Left ventricle myocardium inferior (tissue), 1 donor: Measurements from ENCODE around the gene UBE2B. TPM values are rescaled to one million over a fixed set of nuclear protein-coding genes. Genes with fewer than 3 reads are reported as not detected.
A peak's percentile ranks its signal among the peaks of the same experiment; 100 is the strongest.

Experiments
- DNase-seq: peaks from one replicate; pipeline ENCODE4 v3.0.0-alpha.2; 2020
- H3K27ac ChIP-seq: fragments of 200-600 bp; replicated peaks from 2 replicates; pipeline ENCODE4 v1.8.0; 2021
- H3K27me3 ChIP-seq: fragments of 200-600 bp; 2 replicates; pipeline ENCODE4 v1.8.0; 2021; ENCODE audit warnings: low read depth
- H3K36me3 ChIP-seq: fragments of 200-600 bp; 2 replicates; pipeline ENCODE4 v1.8.0; 2021
- H3K4me1 ChIP-seq: fragments of 200-600 bp; 2 replicates; pipeline ENCODE4 v1.8.0; 2021
- H3K4me3 ChIP-seq: fragments of 200-600 bp; 2 replicates; pipeline ENCODE4 v1.8.0; 2021; ENCODE audit warnings: mild to moderate bottlenecking, moderate library complexity
- H3K9me3 ChIP-seq: fragments of 200-600 bp; replicated peaks from 2 replicates; pipeline ENCODE4 v1.8.0; 2021
- intact Hi-C: fragments of 100-400 bp; cut with micrococcal nuclease; formaldehyde crosslinking; loops from one replicate; pipeline ENCODE4 v1.11.0; 2022
- total RNA-seq: library from RNA; stranded (reverse); fragmentation: NEBNext Ultra II Directional; extraction: Animal tissue kit (Norgen Biotek cat#: 25700); gene quantifications from one replicate; pipeline ENCODE4 v1.2.1, GENCODE V29; 2021
- TF ChIP-seq, protein P1 (sequence below): fragments of 200-600 bp; IDR thresholded peaks from 2 replicates; pipeline ENCODE4 v1.8.0; 2021; ENCODE audit warnings: antibody characterized with exemption, mild to moderate bottlenecking, borderline replicate concordance
- donor health status: DM: no; HTN: yes; CAD: no; lungs with severe emphysema.

The UBE2B gene
- total RNA-seq, 1 donor from 2014 or later: 246 TPM

DNA sequence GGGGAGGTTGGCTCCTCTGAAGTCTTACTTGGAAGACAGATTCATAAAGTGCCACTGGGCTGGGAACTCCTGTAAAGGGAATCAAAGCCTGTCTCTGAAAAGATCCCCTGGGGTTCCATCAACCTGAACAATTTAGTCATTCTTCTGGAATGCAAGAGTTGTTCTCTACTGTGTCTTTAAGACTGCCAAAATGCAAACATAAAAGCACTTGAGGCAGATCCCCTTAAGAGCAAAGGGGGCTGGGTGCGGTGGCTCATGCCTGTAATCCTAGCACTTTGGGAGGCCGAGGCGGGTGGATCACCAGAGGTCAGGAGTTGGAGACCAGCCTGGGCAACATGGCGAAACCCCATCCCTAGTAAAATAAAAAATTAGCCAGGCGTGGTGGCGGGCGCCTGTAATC, 23.6 kb downstream of the UBE2B start:
- Histone ChIP-seq H3K4me3 (no peak overlapping the region), H3K4me1 (peaks cover 8% of the 10 kb centered on the region), H3K27me3 (no peaks in the 10 kb centered on the region), H3K27ac (no peak overlapping the region), H3K36me3 (peaks cover 74% of the 10 kb centered on the region), H3K9me3 (no peaks in the 10 kb centered on the region)
- no peak for DNase-seq
- TF ChIP-seq, protein P1, sequence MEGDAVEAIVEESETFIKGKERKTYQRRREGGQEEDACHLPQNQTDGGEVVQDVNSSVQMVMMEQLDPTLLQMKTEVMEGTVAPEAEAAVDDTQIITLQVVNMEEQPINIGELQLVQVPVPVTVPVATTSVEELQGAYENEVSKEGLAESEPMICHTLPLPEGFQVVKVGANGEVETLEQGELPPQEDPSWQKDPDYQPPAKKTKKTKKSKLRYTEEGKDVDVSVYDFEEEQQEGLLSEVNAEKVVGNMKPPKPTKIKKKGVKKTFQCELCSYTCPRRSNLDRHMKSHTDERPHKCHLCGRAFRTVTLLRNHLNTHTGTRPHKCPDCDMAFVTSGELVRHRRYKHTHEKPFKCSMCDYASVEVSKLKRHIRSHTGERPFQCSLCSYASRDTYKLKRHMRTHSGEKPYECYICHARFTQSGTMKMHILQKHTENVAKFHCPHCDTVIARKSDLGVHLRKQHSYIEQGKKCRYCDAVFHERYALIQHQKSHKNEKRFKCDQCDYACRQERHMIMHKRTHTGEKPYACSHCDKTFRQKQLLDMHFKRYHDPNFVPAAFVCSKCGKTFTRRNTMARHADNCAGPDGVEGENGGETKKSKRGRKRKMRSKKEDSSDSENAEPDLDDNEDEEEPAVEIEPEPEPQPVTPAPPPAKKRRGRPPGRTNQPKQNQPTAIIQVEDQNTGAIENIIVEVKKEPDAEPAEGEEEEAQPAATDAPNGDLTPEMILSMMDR: no peak
- intact Hi-C loops: no loop called here

DNA sequence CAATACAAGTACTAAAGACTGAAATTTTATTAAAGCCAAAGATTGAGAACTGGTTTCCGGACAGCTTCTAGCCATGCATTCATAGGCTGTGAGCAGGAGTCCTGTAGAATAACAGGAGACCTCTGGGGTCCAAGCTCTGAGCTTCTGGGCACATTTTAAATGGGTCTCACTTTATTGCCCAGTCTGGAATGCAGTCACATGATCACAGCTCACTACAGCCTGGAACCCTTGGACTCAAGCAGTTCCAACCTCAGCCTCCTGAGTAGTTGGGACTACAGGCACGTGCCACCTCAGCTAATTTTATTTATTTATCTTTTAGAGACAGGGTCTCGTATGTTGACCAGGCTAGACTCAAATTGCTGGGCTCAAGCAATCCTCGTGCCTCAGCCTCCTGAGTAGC, 24.9 kb downstream of the UBE2B start:
- intact Hi-C loops: no loop called here
- Histone ChIP-seq H3K9me3 (no peaks in the 10 kb centered on the region), H3K27ac (no peak overlapping the region), H3K36me3 (peaks cover 60% of the 10 kb centered on the region), H3K4me3 (no peak overlapping the region), H3K4me1 (peaks cover 8% of the 10 kb centered on the region), H3K27me3 (no peaks in the 10 kb centered on the region)
- no peak for DNase-seq
- TF ChIP-seq, protein P1: no peak

DNA sequence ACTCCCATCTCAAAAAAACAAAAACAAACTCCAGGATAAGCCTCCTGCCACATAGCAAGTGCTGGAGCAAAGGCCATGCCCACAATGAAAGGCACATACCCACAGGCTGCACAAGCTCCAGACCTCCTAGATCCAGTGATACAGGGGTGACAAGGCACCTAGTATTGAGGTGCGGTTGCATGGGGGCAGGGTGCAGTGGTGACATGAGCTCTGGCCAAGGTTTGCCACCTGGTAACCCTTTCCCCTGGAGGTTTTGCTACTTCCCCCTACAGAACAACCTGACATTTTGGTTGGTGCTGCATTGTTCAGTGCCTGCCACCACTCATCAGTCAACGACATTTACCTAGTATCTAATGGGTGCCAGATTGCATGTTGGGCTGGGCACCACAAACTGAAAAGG, 25.8 kb downstream of the UBE2B start:
- H3K4me3 ChIP-seq: no peak overlapping the region
- H3K27ac ChIP-seq: no peak overlapping the region
- H3K36me3 ChIP-seq: peaks cover 58% of the 10 kb centered on the region
- H3K27me3 ChIP-seq: no peaks in the 10 kb centered on the region
- intact Hi-C loops: no loop called here
- no peaks in the 10 kb centered on the region for H3K9me3 ChIP-seq
- peaks cover 8% of the 10 kb centered on the region for H3K4me1 ChIP-seq
- TF ChIP-seq, protein P1: no peak
- DNase-seq: no peak

DNA sequence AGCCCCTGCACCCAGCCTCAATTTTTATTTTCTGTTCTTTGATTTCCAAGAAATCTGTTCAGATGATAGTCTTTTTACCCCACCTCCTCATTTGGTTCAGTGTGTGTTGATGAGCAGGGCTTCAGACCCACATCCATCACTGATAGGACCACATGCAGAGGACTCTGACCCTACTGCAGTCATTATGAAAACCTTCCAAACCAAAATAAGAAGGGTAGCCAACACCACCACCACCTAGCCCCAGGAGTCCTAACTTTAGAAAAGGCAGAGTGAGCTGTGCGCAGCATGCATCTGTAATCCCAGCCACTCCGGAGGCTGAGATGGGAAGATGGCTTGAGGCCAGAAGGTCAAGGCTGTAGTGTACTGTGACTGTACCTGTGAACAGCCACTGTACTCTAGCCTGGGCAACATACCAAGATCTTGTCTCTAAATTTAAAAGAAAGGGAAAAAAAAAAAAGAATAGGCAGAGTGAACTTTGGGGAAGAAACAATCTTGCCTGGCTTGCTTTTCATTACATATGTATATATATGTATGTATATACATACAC, 27.3 kb downstream of the UBE2B start:
- no peak for DNase-seq
- peaks cover 47% of the 10 kb centered on the region for H3K36me3 ChIP-seq
- TF ChIP-seq, protein P1: no peak
- H3K4me3 ChIP-seq: no peak overlapping the region
- no peaks in the 10 kb centered on the region for H3K9me3 ChIP-seq
- intact Hi-C loops: no loop called here
- H3K27me3 ChIP-seq: no peaks in the 10 kb centered on the region
- peaks cover 8% of the 10 kb centered on the region for H3K4me1 ChIP-seq
- peak overlapping the region; percentile 6 for H3K27ac ChIP-seq

DNA sequence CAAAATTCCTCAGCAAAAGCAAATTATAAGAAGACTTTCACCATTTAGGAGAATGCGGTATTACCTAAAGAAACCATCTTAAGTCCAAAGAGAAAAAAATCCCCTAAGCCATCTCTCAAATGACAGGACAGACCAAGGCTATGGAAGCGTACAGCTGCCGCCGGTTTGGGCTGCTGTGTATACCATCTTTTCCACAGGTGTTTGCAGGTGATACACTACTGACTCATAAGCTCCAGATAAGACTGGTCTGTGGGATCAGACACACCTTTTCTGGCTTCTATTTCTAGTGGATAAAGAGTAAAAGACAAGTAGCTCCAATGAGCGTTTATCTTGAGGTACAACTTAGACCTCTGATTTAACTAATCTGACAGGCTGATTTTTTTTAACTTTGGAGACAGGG, 32.6 kb downstream of the UBE2B start:
- H3K27me3 ChIP-seq: no peaks in the 10 kb centered on the region
- intact Hi-C loops: no loop called here
- no peak overlapping the region for H3K27ac ChIP-seq
- H3K4me3 ChIP-seq: no peak overlapping the region
- no peak for DNase-seq
- TF ChIP-seq, protein P1: no peak
- peaks cover 24% of the 10 kb centered on the region for H3K36me3 ChIP-seq
- H3K9me3 ChIP-seq: no peaks in the 10 kb centered on the region
- peaks cover 5% of the 10 kb centered on the region for H3K4me1 ChIP-seq
